ENCODE results near the gene CLCN1. TPM values are rescaled to one million over a fixed set of nuclear protein-coding genes. Genes with fewer than 3 reads are reported as not detected.

Gene CLCN1
- total RNA-seq, 5 donors from 2014 or later (not counting 1 experiment from before 2014, with no cell fraction given) = not detected

DNA sequence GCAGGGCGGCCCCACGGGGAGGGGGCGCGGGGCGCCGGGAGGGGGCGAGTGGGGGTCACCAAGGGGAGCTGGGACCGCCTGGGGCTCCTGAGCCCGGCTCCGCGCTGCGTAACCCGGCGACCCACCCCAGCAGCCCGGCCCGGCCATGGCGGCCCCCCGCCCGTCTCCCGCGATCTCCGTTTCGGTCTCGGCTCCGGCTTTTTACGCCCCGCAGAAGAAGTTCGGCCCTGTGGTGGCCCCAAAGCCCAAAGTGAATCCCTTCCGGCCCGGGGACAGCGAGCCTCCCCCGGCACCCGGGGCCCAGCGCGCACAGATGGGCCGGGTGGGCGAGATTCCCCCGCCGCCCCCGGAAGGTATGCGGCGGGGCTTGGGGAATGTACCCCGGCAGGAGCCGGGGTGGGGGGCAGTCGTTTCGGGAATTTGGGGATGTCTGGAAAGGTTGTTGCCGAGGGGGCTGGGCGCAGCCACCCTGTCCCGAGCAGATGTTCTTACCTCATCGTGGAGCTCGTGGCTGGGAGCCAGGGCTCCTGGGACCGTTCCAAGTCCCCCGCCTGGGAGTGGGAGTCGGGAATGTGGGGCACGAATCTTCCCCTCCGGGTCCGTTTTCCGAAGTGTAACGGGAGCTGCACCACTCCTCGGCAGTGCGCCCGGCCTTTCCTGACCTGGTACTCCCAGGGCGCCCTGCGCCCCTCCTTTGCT, 65.7 kb downstream of the CLCN1 start:
- Histone ChIP-seq H3K9me3 (no peaks in the 10 kb centered on the region), H3K36me3 (ENCODE audit: control insufficient read depth in 2 of 2, extremely low read depth in 1 of 2, insufficient read depth in 1 of 2, low read length in 1 of 2) (peaks cover 0 to 5% of the 10 kb centered on the region in 2 donors), H3K27ac (ENCODE audit: low read length) (peak overlapping the region; percentile 81), H3K27me3 (replicated peaks in 1 of 2; ENCODE audit: control insufficient read depth in 2 of 2, extremely low read depth in 1 of 2, insufficient read depth in 2 of 2, low read length in 1 of 2) (no peaks in the 10 kb centered on the region), H3K4me3 (ENCODE audit: control insufficient read depth in 1 of 2, extremely low read depth in 1 of 2, low read length in 1 of 2) (peak overlapping the region; percentile 52 to 100), H3K4me1 (ENCODE audit: control insufficient read depth in 1 of 2, extremely low read depth in 1 of 2, insufficient read depth in 2 of 2, low read length in 2 of 2) (peaks cover 18 to 84% of the 10 kb centered on the region in 2 experiments)
- H3K4me1 Mint-ChIP-seq = peaks cover 31 to 32% (median 31%) of the 10 kb centered on the region in 3 donors
- H3K27ac Mint-ChIP-seq = peak overlapping the region in 1 of 2 donors; percentile 82
- peak; percentile 1 to 6 (median 2) for ATAC-seq (replicated peaks in 1 of 4)
- H3K4me3 Mint-ChIP-seq = peak overlapping the region in 2 of 3 donors; percentile 73 to 77
- ChIA-PET POLR2A (interaction anchor here (0.5 to 0.6 kb wide), 2 partner anchors 49 to 597 kb away, joined by 3 read pairs; no protein-coding TSS in a partner anchor), CTCF (interaction anchor here in 1 of 2 donors (0.6 to 2.7 kb wide), 2 partner anchors 33 to 134 kb away, joined by 8 to 9 read pairs; no protein-coding TSS in a partner anchor)
- H3K27me3 Mint-ChIP-seq = no peaks in the 10 kb centered on the region
- WGBS (ENCODE audit: insufficient coverage) = 1% methylated on average over 54 of the region's 64 CpGs
- peak in 3 of 35 experiments; percentile 20 to 42 (median 42) for DNase-seq
- no peaks in the 10 kb centered on the region for H3K9me3 Mint-ChIP-seq
- H3K36me3 Mint-ChIP-seq = no peaks in the 10 kb centered on the region

DNA sequence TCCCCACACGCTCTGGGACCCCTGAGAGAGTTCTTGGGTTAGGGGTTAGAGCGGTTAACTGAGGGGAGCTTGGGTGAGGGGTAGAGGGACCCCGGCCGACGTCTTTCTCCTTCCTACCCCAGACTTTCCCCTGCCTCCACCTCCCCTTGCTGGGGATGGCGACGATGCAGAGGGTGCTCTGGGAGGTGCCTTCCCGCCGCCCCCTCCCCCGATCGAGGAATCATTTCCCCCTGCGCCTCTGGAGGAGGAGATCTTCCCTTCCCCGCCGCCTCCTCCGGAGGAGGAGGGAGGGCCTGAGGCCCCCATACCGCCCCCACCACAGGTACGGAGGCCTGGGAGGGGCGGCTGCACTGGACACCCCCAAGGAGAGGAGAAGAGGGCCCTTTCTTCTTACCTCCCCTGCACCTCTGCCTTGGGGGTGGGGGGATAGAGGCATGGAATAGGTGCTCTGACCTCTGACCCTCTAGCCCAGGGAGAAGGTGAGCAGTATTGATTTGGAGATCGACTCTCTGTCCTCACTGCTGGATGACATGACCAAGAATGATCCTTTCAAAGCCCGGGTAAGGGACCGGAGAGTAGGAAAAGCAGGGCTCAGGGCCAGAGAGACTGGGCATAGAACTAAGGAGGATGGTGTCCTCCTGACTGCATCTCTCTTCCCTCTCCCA, 66.3 kb downstream of the CLCN1 start:
- Mint-ChIP-seq H3K4me1 (peaks cover 24 to 25% (median 24%) of the 10 kb centered on the region in 3 donors), H3K4me3 (peak overlapping the region in 2 of 3 donors; percentile 73 to 77), H3K36me3 (no peaks in the 10 kb centered on the region), H3K27ac (peak overlapping the region in 1 of 2 donors; percentile 82), H3K27me3 (no peaks in the 10 kb centered on the region), H3K9me3 (no peaks in the 10 kb centered on the region)
- Histone ChIP-seq H3K9me3 (no peaks in the 10 kb centered on the region), H3K27me3 (replicated peaks in 1 of 2; ENCODE audit: control insufficient read depth in 2 of 2, extremely low read depth in 1 of 2, insufficient read depth in 2 of 2, low read length in 1 of 2) (no peaks in the 10 kb centered on the region), H3K27ac (ENCODE audit: low read length) (peak overlapping the region; percentile 81), H3K36me3 (ENCODE audit: control insufficient read depth in 2 of 2, extremely low read depth in 1 of 2, insufficient read depth in 1 of 2, low read length in 1 of 2) (peaks cover 0 to 8% of the 10 kb centered on the region in 2 donors), H3K4me1 (ENCODE audit: control insufficient read depth in 1 of 2, extremely low read depth in 1 of 2, insufficient read depth in 2 of 2, low read length in 2 of 2) (peaks cover 21 to 84% of the 10 kb centered on the region in 2 experiments), H3K4me3 (ENCODE audit: control insufficient read depth in 1 of 2, extremely low read depth in 1 of 2, low read length in 1 of 2) (peak overlapping the region; percentile 52 to 100)
- POLR2A ChIA-PET = interaction anchor here in 1 of 2 donors (0.6 kb wide), 1 partner anchor 598 kb away, joined by 3 read pairs; no protein-coding TSS in a partner anchor
- CTCF ChIA-PET = interaction anchor here in 1 of 2 donors (0.6 to 2.7 kb wide), 3 partner anchors 26 to 135 kb away, joined by 4 to 9 read pairs (median 8); partner anchors contain the start of gene EPHA1
- DNase-seq (no peak), ATAC-seq (replicated peaks in 1 of 4) (no peak)
- 67% methylated on average over 1 of the region's 21 CpGs for WGBS (ENCODE audit: insufficient coverage)

DNA sequence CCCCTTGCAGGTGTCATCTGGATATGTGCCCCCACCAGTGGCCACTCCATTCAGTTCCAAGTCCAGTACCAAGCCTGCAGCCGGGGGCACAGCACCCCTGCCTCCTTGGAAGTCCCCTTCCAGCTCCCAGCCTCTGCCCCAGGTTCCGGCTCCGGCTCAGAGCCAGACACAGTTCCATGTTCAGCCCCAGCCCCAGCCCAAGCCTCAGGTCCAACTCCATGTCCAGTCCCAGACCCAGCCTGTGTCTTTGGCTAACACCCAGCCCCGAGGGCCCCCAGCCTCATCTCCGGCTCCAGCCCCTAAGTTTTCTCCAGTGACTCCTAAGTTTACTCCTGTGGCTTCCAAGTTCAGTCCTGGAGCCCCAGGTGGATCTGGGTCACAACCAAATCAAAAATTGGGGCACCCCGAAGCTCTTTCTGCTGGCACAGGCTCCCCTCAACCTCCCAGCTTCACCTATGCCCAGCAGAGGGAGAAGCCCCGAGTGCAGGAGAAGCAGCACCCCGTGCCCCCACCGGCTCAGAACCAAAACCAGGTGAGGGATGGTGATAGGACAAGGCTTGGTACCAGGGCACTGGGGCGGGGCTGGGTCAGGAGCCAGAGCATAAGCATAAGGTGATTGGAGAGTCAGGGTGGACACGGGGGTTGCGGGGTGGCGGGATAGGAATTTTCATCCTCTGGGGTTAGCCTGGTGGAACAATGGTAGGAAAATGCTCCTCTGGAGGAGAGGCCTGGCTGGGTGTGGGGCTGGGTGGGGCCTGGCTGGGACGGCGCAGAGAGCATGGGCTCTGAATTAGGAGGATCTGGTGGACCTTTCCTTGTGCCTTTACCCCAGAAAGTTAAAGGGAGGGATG, 67.1 kb downstream of the CLCN1 start:
- WGBS (ENCODE audit: insufficient coverage) = 80% methylated on average over 15 of the region's 15 CpGs
- ChIA-PET POLR2A (no interaction called here), CTCF (interaction anchor here (0.8 to 1.4 kb wide), 3 partner anchors 8 to 26 kb away, joined by 4 to 8 read pairs (median 6); partner anchors contain the start of gene EPHA1 (in 2 of the 2))
- H3K9me3 Mint-ChIP-seq = no peaks in the 10 kb centered on the region
- H3K4me1 Mint-ChIP-seq = peaks cover 21 to 24% (median 23%) of the 10 kb centered on the region in 3 donors
- Histone ChIP-seq H3K36me3 (ENCODE audit: control insufficient read depth in 2 of 2, extremely low read depth in 1 of 2, insufficient read depth in 1 of 2, low read length in 1 of 2) (peaks cover 0 to 16% of the 10 kb centered on the region in 2 donors), H3K4me1 (ENCODE audit: control insufficient read depth in 1 of 2, extremely low read depth in 1 of 2, insufficient read depth in 2 of 2, low read length in 2 of 2) (peaks cover 21 to 84% of the 10 kb centered on the region in 2 experiments), H3K9me3 (no peaks in the 10 kb centered on the region), H3K4me3 (ENCODE audit: control insufficient read depth in 1 of 2, extremely low read depth in 1 of 2, low read length in 1 of 2) (peak overlapping the region; percentile 15 to 100), H3K27me3 (replicated peaks in 1 of 2; ENCODE audit: control insufficient read depth in 2 of 2, extremely low read depth in 1 of 2, insufficient read depth in 2 of 2, low read length in 1 of 2) (no peaks in the 10 kb centered on the region), H3K27ac (ENCODE audit: low read length) (peak overlapping the region; percentile 81)
- H3K4me3 Mint-ChIP-seq = peak overlapping the region in 2 of 3 donors; percentile 73 to 77
- DNase-seq (no peak), ATAC-seq (replicated peaks in 1 of 4) (no peak)
- no peaks in the 10 kb centered on the region for H3K27me3 Mint-ChIP-seq
- H3K27ac Mint-ChIP-seq = peak overlapping the region in 1 of 2 donors; percentile 82
- H3K36me3 Mint-ChIP-seq = no peaks in the 10 kb centered on the region

DNA sequence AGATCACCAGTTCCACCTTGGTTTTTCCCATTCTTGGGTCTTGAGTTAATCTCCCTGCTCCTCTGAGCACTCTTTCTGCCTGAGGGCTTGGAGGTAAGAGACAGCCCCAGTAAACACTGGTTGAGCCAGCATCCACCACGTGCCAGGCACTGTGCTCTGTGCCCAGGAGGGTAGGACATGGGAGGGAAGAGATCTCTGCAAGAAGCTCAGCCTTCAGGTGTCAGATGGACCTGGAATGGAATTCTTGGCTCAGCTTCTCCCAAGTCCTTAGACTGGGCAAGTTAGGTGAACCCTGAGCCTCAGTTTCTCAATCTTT, 67.7 kb downstream of the CLCN1 start:
- H3K4me1 Mint-ChIP-seq = peaks cover 15 to 19% (median 18%) of the 10 kb centered on the region in 3 donors
- no peaks in the 10 kb centered on the region for H3K27me3 Mint-ChIP-seq
- ATAC-seq (replicated peaks in 1 of 4) (no peak), DNase-seq (no peak)
- peak overlapping the region in 1 of 2 donors; percentile 2 for H3K4me3 ChIP-seq (ENCODE audit: control insufficient read depth in 1 of 2, extremely low read depth in 1 of 2, low read length in 1 of 2)
- ChIA-PET POLR2A (no interaction called here), CTCF (interaction anchor here in 1 of 2 donors (1.3 to 1.4 kb wide), 2 partner anchors 8 to 24 kb away, joined by 6 to 8 read pairs; partner anchors contain the start of gene EPHA1)
- no peaks in the 10 kb centered on the region for H3K9me3 Mint-ChIP-seq
- H3K4me3 Mint-ChIP-seq = peak overlapping the region in 1 of 3 donors; percentile 14
- no peaks in the 10 kb centered on the region for H3K9me3 ChIP-seq
- H3K27ac Mint-ChIP-seq = no peak overlapping the region
- H3K36me3 ChIP-seq (ENCODE audit: control insufficient read depth in 2 of 2, extremely low read depth in 1 of 2, insufficient read depth in 1 of 2, low read length in 1 of 2) = peaks cover 2 to 21% of the 10 kb centered on the region in 2 donors
- no peaks in the 10 kb centered on the region for H3K27me3 ChIP-seq (replicated peaks in 1 of 2; ENCODE audit: control insufficient read depth in 2 of 2, extremely low read depth in 1 of 2, insufficient read depth in 2 of 2, low read length in 1 of 2)
- H3K27ac ChIP-seq (ENCODE audit: low read length) = peak overlapping the region; percentile 81
- WGBS (ENCODE audit: insufficient coverage) = no CpG with 5 or more reads among the region's 1 CpG
- H3K36me3 Mint-ChIP-seq = no peaks in the 10 kb centered on the region
- peaks cover 21 to 83% of the 10 kb centered on the region in 2 experiments for H3K4me1 ChIP-seq (ENCODE audit: control insufficient read depth in 1 of 2, extremely low read depth in 1 of 2, insufficient read depth in 2 of 2, low read length in 2 of 2)

DNA sequence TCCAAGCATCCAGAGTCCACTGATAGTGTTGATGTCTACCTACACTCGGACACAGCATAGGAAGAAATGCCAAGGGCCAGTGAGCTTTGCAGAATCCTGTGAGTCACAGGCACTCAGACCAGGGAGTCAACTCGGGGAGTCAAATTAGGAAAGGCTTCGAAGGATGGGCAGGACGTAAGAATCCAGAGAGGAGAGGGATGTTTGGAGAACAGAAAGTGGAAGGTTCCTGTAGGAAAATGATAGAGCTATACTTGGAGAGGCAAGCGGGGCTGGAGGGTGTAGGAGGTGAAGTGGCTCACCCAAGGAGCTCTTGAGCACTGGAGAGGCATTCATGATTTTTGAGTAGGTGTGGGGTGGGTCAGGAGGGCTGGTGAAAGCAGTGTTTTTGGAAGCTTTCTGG, 68.2 kb downstream of the CLCN1 start:
- H3K4me1 ChIP-seq (ENCODE audit: control insufficient read depth in 1 of 2, extremely low read depth in 1 of 2, insufficient read depth in 2 of 2, low read length in 2 of 2) = peaks cover 21 to 83% of the 10 kb centered on the region in 2 experiments
- POLR2A ChIA-PET = interaction anchor here (0.6 to 1.0 kb wide), 4 partner anchors 9 to 1735 kb away, joined by 3 to 7 read pairs (median 4); no protein-coding TSS in a partner anchor
- ATAC-seq (replicated peaks in 1 of 4) = no peak
- H3K27me3 ChIP-seq (replicated peaks in 1 of 2; ENCODE audit: control insufficient read depth in 2 of 2, extremely low read depth in 1 of 2, insufficient read depth in 2 of 2, low read length in 1 of 2) = no peaks in the 10 kb centered on the region
- Mint-ChIP-seq H3K4me1 (peaks cover 12 to 16% (median 15%) of the 10 kb centered on the region in 3 donors), H3K4me3 (no peak overlapping the region), H3K36me3 (peaks cover 3% of the 10 kb centered on the region), H3K27me3 (no peaks in the 10 kb centered on the region), H3K9me3 (no peaks in the 10 kb centered on the region), H3K27ac (no peak overlapping the region)
- H3K27ac ChIP-seq (ENCODE audit: low read length) = peak overlapping the region; percentile 81
- DNase-seq = no peak
- no peak overlapping the region for H3K4me3 ChIP-seq (ENCODE audit: control insufficient read depth in 1 of 2, extremely low read depth in 1 of 2, low read length in 1 of 2)
- CTCF ChIA-PET = interaction anchor here (0.6 to 1.4 kb wide), 9 partner anchors 9 to 141 kb away, joined by 3 to 8 read pairs (median 4); partner anchors contain the start of gene EPHA1 (in 1 of the 2)
- WGBS (ENCODE audit: insufficient coverage) = 89% methylated on average over 4 of the region's 5 CpGs
- H3K36me3 ChIP-seq (ENCODE audit: control insufficient read depth in 2 of 2, extremely low read depth in 1 of 2, insufficient read depth in 1 of 2, low read length in 1 of 2) = peaks cover 2 to 27% of the 10 kb centered on the region in 2 donors
- no peaks in the 10 kb centered on the region for H3K9me3 ChIP-seq

All from T-cell (primary cell).